K562 (cell line): ENCODE measurements around the gene RBM20. TPM values are rescaled to one million over a fixed set of nuclear protein-coding genes. Genes with fewer than 3 reads are reported as not detected.

Source experiments
- AFF1 ChIP-seq, 2 experiments: fragments of 450-650 bp; IDR thresholded peaks; 2 replicates each; pipeline ENCODE4 v1.6.1; 2018; ENCODE audit warnings: mild to moderate bottlenecking in 2 of 2, low read depth in 1 of 2; ENCODE audit not compliant: partially characterized antibody in 2 of 2
- CEBPB ChIP-seq: fragments of 450-650 bp; IDR thresholded peaks from 2 replicates; pipeline ENCODE4 v1.6.1; 2016; ENCODE audit warnings: missing genetic modification characterization, missing compliant biosample characterization
- ESRRA ChIP-seq: fragments of 450-650 bp; IDR thresholded peaks from 2 replicates; pipeline ENCODE4 v1.6.1; 2014; ENCODE audit warnings: low read depth, mild to moderate bottlenecking, moderate library complexity, borderline replicate concordance
- GTF2B ChIP-seq: IDR thresholded peaks from 2 replicates; pipeline ENCODE4 v1.6.1; 2011; ENCODE audit not compliant: insufficient read length; ENCODE audit errors: extremely low read depth
- MED1 ChIP-seq: sonication (generic); formaldehyde crosslinking; IDR thresholded peaks from 2 replicates; pipeline ENCODE4 v1.8.1; 2023; ENCODE audit warnings: missing genetic modification reagents, borderline replicate concordance
- SIRT6 ChIP-seq: IDR thresholded peaks from one replicate; pipeline ENCODE4 v1.6.1; 2012; ENCODE audit warnings: low read depth, mild to moderate bottlenecking, control low read depth, inconsistent platforms, low read length, moderate library complexity
- SUPT5H ChIP-seq: fragments of 450-650 bp; IDR thresholded peaks from 2 replicates; pipeline ENCODE4 v1.6.1; 2016
- ZNF184 ChIP-seq: sonication (generic); formaldehyde crosslinking; IDR thresholded peaks from 2 replicates; pipeline ENCODE4 v1.5.0; 2020; ENCODE audit warnings: missing genetic modification reagents
- ZNF224 ChIP-seq: sonication (generic); formaldehyde crosslinking; IDR thresholded peaks from 2 replicates; pipeline ENCODE4 v1.8.0; 2022; ENCODE audit warnings: mild to moderate bottlenecking, missing genetic modification reagents
- polyA plus RNA-seq, 8 experiments: library from polyadenylated mRNA; depleted of rRNA in 4 of 8; stranded (reverse) in 5 of 8; unstranded in 3 of 8; fragments of >200 nt; fragmentation: Nextera tagmentation in 2 of 8; fragmentation: Illumina TruSeq in 1 of 8; extraction: Ambion mirVana in 2 of 8; extraction: Trizol in 1 of 8; gene quantifications; 2 replicates each; pipeline versions ENCODE4 v1.2.1 to v1.2.3, GENCODE V29; 2011 to 2014; ENCODE audit warnings: inconsistent platforms in 1 of 8, missing spikeins in 1 of 8
- total RNA-seq, 7 experiments: library from RNA; depleted of rRNA in 6 of 7; stranded (reverse); fragments of >200 nt in 6 of 7; fragmentation: Illumina TruSeq in 2 of 7; extraction: Trizol in 2 of 7; gene quantifications; 2 replicates each; pipeline versions ENCODE4 v1.2.1 to v1.2.3, GENCODE V29; 2011 to 2021; ENCODE audit warnings: low replicate concordance in 1 of 7
- TF ChIP-seq, protein P1 (sequence below): sonication (generic); formaldehyde crosslinking; IDR thresholded peaks from 2 replicates; pipeline ENCODE4 v1.8.0; 2022; ENCODE audit warnings: mild to moderate bottlenecking, missing genetic modification reagents
- TF ChIP-seq, protein P2 (sequence below): fragments of 250-450 bp; sonication (Bioruptor Pico); IDR thresholded peaks from 2 replicates; pipeline ENCODE4 v1.5.0; 2020; ENCODE audit warnings: mild to moderate bottlenecking

The RBM20 gene
- total and polyA plus RNA-seq, 9 of the 15 experiments (the other 6 are each of a cell fraction or from before 2014, with no cell fraction given) = 0.63 to 5.7 (median 3.2) TPM

GRCh38 chr10:110698340-110698739, 54.2 kb downstream of the RBM20 start (continued):
- no peak for TF ChIP-seq AFF1 (IDR thresholded peaks at IDR 0.05; ENCODE audit: low read depth in 1 of 2, partially characterized antibody in 2 of 2)
- TF ChIP-seq GTF2B = no peak
- no peak for TF ChIP-seq ESRRA
- no peak for TF ChIP-seq MED1 (CRISPR knock-in tag)
- TF ChIP-seq SIRT6 = no peak
- TF ChIP-seq, protein P1, sequence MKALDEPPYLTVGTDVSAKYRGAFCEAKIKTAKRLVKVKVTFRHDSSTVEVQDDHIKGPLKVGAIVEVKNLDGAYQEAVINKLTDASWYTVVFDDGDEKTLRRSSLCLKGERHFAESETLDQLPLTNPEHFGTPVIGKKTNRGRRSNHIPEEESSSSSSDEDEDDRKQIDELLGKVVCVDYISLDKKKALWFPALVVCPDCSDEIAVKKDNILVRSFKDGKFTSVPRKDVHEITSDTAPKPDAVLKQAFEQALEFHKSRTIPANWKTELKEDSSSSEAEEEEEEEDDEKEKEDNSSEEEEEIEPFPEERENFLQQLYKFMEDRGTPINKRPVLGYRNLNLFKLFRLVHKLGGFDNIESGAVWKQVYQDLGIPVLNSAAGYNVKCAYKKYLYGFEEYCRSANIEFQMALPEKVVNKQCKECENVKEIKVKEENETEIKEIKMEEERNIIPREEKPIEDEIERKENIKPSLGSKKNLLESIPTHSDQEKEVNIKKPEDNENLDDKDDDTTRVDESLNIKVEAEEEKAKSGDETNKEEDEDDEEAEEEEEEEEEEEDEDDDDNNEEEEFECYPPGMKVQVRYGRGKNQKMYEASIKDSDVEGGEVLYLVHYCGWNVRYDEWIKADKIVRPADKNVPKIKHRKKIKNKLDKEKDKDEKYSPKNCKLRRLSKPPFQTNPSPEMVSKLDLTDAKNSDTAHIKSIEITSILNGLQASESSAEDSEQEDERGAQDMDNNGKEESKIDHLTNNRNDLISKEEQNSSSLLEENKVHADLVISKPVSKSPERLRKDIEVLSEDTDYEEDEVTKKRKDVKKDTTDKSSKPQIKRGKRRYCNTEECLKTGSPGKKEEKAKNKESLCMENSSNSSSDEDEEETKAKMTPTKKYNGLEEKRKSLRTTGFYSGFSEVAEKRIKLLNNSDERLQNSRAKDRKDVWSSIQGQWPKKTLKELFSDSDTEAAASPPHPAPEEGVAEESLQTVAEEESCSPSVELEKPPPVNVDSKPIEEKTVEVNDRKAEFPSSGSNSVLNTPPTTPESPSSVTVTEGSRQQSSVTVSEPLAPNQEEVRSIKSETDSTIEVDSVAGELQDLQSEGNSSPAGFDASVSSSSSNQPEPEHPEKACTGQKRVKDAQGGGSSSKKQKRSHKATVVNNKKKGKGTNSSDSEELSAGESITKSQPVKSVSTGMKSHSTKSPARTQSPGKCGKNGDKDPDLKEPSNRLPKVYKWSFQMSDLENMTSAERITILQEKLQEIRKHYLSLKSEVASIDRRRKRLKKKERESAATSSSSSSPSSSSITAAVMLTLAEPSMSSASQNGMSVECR (CRISPR knock-in tag) = no peak
- TF ChIP-seq SUPT5H = no peak
- no peak for TF ChIP-seq ZNF224 (CRISPR knock-in tag)
- TF ChIP-seq CEBPB (tag) = no peak
- TF ChIP-seq, protein P2, sequence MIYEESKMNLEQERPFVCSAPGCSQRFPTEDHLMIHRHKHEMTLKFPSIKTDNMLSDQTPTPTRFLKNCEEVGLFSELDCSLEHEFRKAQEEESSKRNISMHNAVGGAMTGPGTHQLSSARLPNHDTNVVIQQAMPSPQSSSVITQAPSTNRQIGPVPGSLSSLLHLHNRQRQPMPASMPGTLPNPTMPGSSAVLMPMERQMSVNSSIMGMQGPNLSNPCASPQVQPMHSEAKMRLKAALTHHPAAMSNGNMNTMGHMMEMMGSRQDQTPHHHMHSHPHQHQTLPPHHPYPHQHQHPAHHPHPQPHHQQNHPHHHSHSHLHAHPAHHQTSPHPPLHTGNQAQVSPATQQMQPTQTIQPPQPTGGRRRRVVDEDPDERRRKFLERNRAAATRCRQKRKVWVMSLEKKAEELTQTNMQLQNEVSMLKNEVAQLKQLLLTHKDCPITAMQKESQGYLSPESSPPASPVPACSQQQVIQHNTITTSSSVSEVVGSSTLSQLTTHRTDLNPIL (CRISPR knock-in tag) = no peak
- TF ChIP-seq ZNF184 = no peak
- TF ChIP-seq, all 486 proteins: peak for 0
